K562 treated with DMSO at 1 percent for 4 hours (cell line): Measurements from ENCODE around the gene DHX16. TPM values are rescaled to one million over a fixed set of nuclear protein-coding genes. Genes with fewer than 3 reads are reported as not detected.

Source experiments
- total RNA-seq: library from RNA; unstranded; fragments of 300-600 nt; gene quantifications from 2 replicates; pipeline ENCODE4 v1.2.3, GENCODE V29; 2022; ENCODE audit not compliant: insufficient read depth

The DHX16 gene
- total RNA-seq = 46.5 and 54.7 TPM in 2 replicates

DNA sequence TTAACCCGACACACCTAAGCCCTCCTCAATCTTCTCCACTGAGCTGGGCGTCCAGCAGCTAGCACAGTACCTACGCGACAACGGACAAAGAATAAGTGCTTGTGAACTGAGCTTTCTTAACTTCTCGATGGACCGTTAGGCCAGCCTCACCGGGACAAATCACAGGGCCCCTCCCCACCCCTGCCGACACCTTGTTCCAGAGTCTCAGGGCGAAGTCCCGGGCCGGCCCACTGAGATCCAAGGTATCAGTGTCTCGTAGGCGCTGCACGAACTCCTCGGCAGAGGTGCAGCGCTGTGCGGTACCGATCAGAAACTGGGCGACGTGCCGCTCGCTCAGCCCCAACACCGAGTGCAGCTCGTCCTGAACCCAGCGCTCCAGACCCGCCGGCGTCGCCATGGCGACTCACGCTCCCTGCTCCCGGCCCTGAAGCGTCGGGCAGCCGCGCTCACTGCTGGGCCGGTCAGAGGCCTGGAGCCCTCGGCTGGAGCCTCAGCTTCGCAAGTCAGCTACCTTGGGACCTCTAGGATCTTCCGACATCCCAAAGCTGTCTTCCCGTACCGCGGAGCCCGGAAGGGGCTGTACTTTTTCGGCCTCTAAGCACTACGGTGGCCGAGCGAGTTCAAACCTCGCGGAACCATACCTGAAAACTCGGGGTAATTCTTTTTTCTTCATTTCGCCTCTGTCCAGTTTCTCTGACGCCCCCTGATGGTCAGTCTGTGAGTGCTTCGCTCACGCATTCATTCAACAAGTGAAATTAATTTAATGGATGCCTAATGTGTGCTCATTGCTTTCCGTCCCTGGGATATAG is at the start of gene DHX16:
DHX16 (minus strand) TSS at position 562 of the 809 bp plus-strand sequence; CDS start at position 397, 165 bp downstream.

DNA sequence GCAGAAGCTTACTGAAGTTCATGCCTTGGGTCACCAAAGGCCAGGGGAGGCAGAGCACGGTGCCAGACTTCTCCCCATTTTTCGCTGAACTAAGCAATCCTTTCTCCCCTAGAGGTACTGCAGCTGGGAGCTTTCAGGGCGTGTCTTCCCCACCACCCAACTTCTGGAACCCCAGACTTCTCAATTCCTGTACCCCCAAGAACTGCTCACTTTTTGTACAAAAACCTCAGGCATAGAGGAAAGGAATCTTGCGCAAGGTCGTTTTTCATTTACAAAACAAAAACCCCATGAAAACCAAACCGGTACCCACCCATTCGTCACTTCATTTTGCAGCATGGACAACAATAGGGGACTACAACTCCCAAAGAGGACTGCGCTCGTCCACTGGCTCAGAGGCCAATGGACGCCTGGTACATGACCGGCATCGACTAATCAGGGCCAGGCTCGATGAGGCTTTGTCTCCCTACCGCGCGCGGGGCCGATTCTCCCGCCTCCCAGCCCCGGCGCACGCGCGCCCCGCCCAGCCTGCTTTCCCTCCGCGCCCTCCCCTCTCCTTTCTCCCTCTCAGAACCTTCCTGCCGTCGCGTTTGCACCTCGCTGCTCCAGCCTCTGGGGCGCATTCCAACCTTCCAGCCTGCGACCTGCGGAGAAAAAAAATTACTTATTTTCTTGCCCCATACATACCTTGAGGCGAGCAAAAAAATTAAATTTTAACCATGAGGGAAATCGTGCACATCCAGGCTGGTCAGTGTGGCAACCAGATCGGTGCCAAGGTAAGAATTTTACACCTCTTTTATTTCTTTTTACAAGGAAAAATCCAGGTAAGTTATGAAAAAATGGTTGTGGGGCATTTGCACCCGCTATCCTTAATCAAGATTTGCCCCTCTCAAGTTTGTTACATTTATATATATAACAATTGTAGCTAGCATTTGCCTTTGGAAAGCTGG is 47.3 kb upstream of the DHX16 start, which contains the start of gene TUBB:
TUBB (plus strand) TSS at position 562 of the 947 bp plus-strand sequence; CDS start at position 717, 155 bp downstream.

DNA sequence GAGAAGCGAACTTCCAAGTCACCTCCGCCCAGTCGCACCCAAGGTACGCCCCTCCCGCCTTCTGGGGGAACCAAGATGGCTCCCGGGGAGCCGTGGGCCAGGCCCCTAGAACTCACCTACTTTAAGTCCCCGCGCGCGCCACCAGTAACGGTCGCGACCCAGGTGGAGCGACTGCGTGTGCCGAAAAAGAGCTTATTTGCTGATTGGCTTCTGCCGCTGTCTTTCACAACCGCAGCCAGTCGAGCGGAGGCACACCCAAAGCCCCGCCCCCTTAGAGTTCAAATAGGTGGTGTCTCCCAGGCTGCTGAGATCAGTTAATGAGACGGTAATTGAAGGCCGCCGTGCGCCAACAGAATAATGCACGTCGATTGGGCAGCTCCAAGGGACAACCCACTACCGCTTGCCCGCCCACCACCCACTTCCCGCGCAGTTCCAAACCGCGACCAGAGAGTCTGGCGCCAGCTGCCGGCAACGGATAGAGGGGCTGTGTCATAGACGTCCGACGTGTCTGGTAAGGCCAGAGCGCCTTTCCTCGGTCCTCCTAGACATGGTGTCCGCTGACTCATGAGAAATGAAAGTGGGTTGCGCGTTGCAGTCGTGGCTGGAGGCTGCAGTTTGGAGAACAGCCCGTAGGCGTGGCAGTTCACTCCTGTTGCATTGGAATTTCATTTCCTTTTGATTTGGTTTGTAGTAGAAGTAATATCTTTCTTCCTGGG is 44.5 kb upstream of the DHX16 start, which contains the start of gene MDC1:
MDC1 (minus strand) TSS at position 153 of the 716 bp plus-strand sequence. CDS start 2,106 bp downstream, outside the sequence.

DNA sequence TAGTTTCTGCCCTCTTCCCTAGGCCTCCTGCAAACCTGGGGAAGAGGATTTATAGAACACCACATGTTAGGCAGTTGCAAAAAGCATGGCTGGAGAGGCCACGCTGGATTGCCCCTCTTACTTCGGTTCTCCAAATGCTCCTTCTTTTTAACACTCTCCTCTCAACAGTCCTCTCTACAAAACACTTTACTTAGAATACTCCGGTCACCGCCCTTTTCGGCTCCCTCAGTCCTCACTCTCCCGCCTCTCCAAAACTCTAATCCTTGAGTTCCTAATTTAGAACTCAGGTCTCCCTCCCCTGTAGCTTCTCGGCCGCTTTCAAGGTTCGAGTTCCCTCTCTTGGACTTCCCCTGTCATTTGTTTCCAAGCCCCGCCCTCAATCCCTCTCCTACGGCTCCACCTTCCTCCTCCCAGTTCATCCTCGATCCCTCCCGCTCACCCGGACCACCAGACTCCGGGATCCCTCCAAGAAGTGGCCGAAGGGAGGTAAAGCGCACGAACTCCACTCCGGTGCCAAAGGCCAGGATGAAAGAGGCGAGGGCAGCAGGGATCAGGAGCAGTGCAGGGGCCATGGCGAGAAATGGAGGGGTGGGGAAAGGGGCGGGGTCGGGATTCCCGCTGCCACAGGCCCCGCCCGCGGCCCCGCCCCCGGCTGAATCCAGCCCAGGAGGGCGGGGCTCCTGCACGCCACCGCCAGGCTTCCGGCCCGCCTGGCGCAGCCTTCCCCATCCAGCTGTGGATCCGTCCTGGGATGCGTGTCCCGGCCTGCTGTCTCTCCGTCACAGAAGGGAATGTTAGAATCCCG is 17.8 kb upstream of the DHX16 start, which contains the start of gene NRM:
NRM (minus strand) TSS at position 582 of the 805 bp plus-strand sequence; CDS start at position 572, 10 bp downstream.

GRCh38 chr6:30686009-30686907 is 13.5 kb upstream of the DHX16 start, which contains the start of gene PPP1R18:
Gene PPP1R18 (minus strand): TSS chr6:30686645. CDS start chr6:30686018, 627 bp downstream.

DNA sequence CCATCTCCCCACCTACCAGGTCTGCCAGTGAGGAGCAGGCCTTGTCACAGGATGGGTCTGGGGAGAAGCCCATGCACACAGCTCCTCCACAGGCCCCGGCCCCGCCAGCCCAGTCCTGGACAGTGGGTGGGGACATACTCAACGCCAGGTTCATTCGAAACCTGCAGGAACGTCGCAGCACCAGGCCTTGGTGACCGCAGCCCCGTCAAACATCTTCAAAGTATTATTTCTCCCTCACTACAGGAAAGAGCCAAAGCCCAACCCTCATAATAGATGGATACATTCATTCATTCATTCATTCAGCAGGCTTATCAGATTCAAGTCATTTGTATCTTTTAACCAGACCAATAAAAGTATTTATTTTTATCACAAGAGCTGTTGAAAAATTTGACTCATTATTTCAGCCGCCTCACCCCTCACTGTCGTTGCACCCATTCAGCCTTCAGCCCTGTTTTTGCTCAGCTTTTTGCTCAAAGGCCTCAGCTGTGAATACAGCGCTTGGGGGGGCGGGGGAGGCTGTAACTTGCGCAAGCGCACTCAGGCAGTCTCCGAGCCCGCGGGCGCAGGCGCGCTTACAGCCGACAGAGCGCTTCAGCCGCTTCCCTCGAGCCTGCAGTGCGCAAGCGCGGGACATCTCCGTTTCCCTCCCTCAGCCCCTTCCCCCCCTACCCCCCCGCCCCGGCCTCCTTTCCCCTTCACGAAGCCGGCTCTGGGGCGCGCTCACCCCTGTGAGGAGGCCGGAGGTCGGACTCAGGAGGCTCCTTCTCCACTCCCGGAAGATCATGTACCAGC is 26.2 kb downstream of the DHX16 start, which contains the start of gene C6orf136:
C6orf136 (plus strand) TSS at position 684 of the 792 bp plus-strand sequence; CDS start at position 783, 99 bp downstream.

GRCh38 chr6:30626484-30627366 is 46.1 kb downstream of the DHX16 start, which contains the start of gene ATAT1:
Gene ATAT1 (plus strand): TSS chr6:30626874.

DNA sequence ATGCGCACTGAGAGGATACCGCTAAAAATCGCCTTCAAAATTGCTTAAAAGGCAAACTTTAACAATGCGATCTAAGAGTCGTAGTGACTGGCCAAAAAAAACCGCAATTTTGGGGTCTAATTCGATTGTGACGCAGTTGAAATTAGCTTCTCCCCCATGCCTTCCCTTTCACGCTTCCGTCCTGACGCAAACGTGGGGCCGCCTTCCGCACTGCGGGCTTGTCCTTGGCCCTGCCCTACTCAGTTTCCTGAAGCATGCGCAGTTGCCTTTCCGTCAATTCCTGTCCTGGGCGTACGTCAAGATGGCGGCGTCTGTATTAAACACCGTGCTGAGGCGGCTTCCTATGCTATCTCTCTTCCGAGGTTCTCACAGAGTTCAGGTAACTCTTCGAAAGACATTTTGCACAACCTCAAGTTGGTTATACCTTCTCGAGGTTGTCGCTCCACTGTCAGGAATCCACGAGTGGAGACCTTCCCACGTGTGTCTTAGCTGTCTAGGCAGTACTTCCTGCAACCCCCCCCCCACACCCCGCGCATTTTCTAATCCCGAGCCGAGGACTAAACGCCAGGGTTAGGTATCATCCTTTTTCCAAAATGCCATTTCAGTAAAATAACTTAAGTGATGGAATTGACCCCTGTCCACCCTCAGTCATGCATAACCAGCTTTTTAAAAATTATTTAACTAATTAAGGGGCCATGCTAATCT is 55.1 kb downstream of the DHX16 start, which contains the start of gene MRPS18B:
MRPS18B (plus strand) TSS at position 276 of the 705 bp plus-strand sequence; CDS start at position 302, 26 bp downstream.

DNA sequence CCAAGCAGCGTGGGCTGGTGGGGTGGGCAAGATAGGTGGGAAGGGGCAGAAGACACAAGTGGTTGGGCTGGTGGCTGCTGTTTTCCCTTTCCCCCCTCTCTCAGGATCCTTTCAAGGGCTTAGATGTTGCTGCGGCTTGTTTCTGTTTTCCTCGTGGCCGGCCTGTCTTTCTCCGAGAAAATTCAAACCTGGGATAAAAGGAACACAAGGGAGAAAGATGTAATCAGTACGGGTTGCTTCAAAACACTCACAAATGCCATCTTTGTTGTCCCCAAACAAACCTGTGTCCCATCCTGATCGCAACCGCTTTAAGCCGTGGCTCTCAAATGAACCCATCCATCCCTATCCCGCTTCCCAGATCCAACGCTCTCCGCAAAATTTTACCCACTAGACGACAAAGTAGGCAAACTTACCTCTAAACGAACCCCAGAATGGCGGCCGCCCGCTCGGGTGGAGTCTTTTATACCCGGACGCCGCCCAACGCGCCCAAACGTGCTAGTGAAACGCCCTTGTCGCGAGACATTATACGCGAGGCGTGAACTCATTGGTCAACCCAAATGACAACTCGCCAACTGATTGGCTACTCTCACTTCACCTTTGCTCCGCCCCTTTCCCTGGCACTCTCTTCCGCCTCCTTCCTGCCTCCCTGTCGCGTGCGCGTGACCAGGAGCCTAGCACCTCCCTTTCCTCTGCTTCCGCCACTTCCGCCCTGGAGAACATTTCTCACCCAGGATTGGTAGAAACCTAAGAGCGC is 55.8 kb downstream of the DHX16 start, which contains the start of gene PPP1R10:
PPP1R10 (minus strand) TSS at position 433 of the 754 bp plus-strand sequence. CDS start 7,299 bp downstream, outside the sequence.

Other genes with a start within 250 kb of the DHX16 start
- gene HLA-E, start 183.5 kb downstream of the DHX16 start, total RNA-seq = 110 and 121 TPM in 2 replicates
- gene GNL1, start 116.5 kb downstream of the DHX16 start, total RNA-seq = 41.6 and 44.0 TPM in 2 replicates
- 7.8 and 8.7 TPM in 2 replicates for gene PRR3, start 115.7 kb downstream of the DHX16 start, total RNA-seq
- gene ABCF1, start 101.6 kb downstream of the DHX16 start, total RNA-seq = 87.2 and 92.7 TPM in 2 replicates
- gene PPP1R10, start 55.8 kb downstream of the DHX16 start, total RNA-seq = 20.4 and 26.4 TPM in 2 replicates
- gene MRPS18B, start 55.2 kb downstream of the DHX16 start, total RNA-seq = 86.9 and 98.3 TPM in 2 replicates
- gene ATAT1, start 46.1 kb downstream of the DHX16 start, total RNA-seq = 3.0 and 4.6 TPM in 2 replicates
- gene C6orf136, start 25.9 kb downstream of the DHX16 start, total RNA-seq = 25.0 and 26.8 TPM in 2 replicates
- 80.7 and 94.0 TPM in 2 replicates for gene PPP1R18, start 13.6 kb upstream of the DHX16 start, total RNA-seq
- gene NRM, start 18.0 kb upstream of the DHX16 start, total RNA-seq = 23.6 and 32.0 TPM in 2 replicates
- 57.9 and 63.3 TPM in 2 replicates for gene MDC1, start 44.3 kb upstream of the DHX16 start, total RNA-seq
- 1,432 and 1,624 TPM in 2 replicates for gene TUBB, start 47.3 kb upstream of the DHX16 start, total RNA-seq
- 294 and 327 TPM in 2 replicates for gene FLOT1, start 69.7 kb upstream of the DHX16 start, total RNA-seq
- 45.5 and 66.2 TPM in 2 replicates for gene IER3, start 71.5 kb upstream of the DHX16 start, total RNA-seq
- gene DDR1, start 211.5 kb upstream of the DHX16 start, total RNA-seq = 41.3 and 61.1 TPM in 2 replicates
- gene GTF2H4, start 235.2 kb upstream of the DHX16 start, total RNA-seq = 32.4 and 40.6 TPM in 2 replicates
- gene VARS2, start 241.2 kb upstream of the DHX16 start, total RNA-seq = 43.6 and 50.5 TPM in 2 replicates